Astrocyte (in vitro differentiated cells and primary cell): ENCODE results near the gene TAS2R8. TPM values are rescaled to one million over a fixed set of nuclear protein-coding genes. Genes with fewer than 3 reads are reported as not detected.
"Not testable (repeated sequence)": the region's sequence is repeated elsewhere in the genome, so short reads cannot be mapped to it uniquely, and the experiment has no call there.

ENCODE experiments used
- DNase-seq: peaks from one replicate; pipeline ENCODE4 v3.0.0-alpha.2; 2010; ENCODE audit warnings: low read depth
- FAIRE-seq: peaks from 2 replicates; lab custom pipeline; 2011; peaks lifted over from hg19 to GRCh38; lab: Jason Lieb, UNC
- H2AFZ ChIP-seq: 2 replicates; pipeline ENCODE4 v1.6.0; 2012; ENCODE audit warnings: low read depth, low read length, inconsistent platforms
- H3K27ac ChIP-seq: 2 replicates; pipeline ENCODE4 v1.5.1; 2011; ENCODE audit warnings: low read depth, low read length, inconsistent platforms
- H3K27me3 ChIP-seq: 2 replicates; pipeline ENCODE4 v1.6.0; 2011; ENCODE audit warnings: low read length, inconsistent platforms; ENCODE audit not compliant: insufficient read depth
- H3K36me3 ChIP-seq: 2 replicates; pipeline ENCODE4 v1.5.1; 2011; ENCODE audit warnings: low read length, inconsistent platforms; ENCODE audit not compliant: insufficient read depth
- H3K4me1 ChIP-seq: 2 replicates; pipeline ENCODE4 v1.5.1; 2011; ENCODE audit warnings: low read length, inconsistent platforms; ENCODE audit not compliant: insufficient read depth
- H3K4me2 ChIP-seq: 2 replicates; pipeline ENCODE4 v1.6.0; 2012; ENCODE audit warnings: low read length, inconsistent platforms
- H3K4me3 ChIP-seq: 2 replicates; pipeline ENCODE4 v1.5.1; 2011; ENCODE audit warnings: low read depth, mild to moderate bottlenecking, low read length, inconsistent platforms; ENCODE audit not compliant: insufficient read depth
- H3K79me2 ChIP-seq: 2 replicates; pipeline ENCODE4 v1.6.0; 2012; ENCODE audit warnings: mild to moderate bottlenecking, low read length, inconsistent platforms; ENCODE audit not compliant: insufficient read depth
- H3K9ac ChIP-seq: 2 replicates; pipeline ENCODE4 v1.6.0; 2012; ENCODE audit warnings: mild to moderate bottlenecking, low read length, inconsistent platforms
- H3K9me3 ChIP-seq: 2 replicates; pipeline ENCODE4 v1.5.1; 2012; ENCODE audit warnings: low read depth, mild to moderate bottlenecking, low read length, inconsistent platforms; ENCODE audit not compliant: insufficient read depth
- H4K20me1 ChIP-seq: 2 replicates; pipeline ENCODE4 v1.6.0; 2012; ENCODE audit warnings: low read length, inconsistent platforms; ENCODE audit not compliant: insufficient read depth
- H3K27ac Mint-ChIP-seq: one replicate; pipeline ENCODE4 v1.8.0; 2021; ENCODE audit warnings: mild to moderate bottlenecking, mixed read lengths; ENCODE audit not compliant: unreplicated experiment
- H3K27me3 Mint-ChIP-seq: one replicate; pipeline ENCODE4 v1.8.0; 2021; ENCODE audit warnings: low read depth, mixed read lengths; ENCODE audit not compliant: unreplicated experiment
- H3K36me3 Mint-ChIP-seq: one replicate; pipeline ENCODE4 v1.8.0; 2021; ENCODE audit warnings: low read depth, mixed read lengths; ENCODE audit not compliant: unreplicated experiment
- H3K4me1 Mint-ChIP-seq: one replicate; pipeline ENCODE4 v1.8.0; 2021; ENCODE audit warnings: low read depth, mixed read lengths; ENCODE audit not compliant: unreplicated experiment
- H3K4me3 Mint-ChIP-seq: one replicate; pipeline ENCODE4 v1.8.0; 2021; ENCODE audit warnings: mild to moderate bottlenecking, moderate library complexity, mixed read lengths; ENCODE audit not compliant: unreplicated experiment
- H3K9me3 Mint-ChIP-seq: one replicate; pipeline ENCODE4 v1.8.0; 2021; ENCODE audit warnings: mild to moderate bottlenecking, mixed read lengths; ENCODE audit not compliant: unreplicated experiment
- CTCF ChIP-seq: IDR thresholded peaks from 2 replicates; pipeline ENCODE4 v1.5.1; 2011; ENCODE audit warnings: low read depth, mild to moderate bottlenecking, inconsistent platforms, low read length, moderate library complexity; ENCODE audit not compliant: insufficient read depth
- EZH2 ChIP-seq: IDR thresholded peaks from 2 replicates; pipeline ENCODE4 v1.6.1; 2012; ENCODE audit warnings: mild to moderate bottlenecking, low read length, inconsistent platforms; ENCODE audit not compliant: insufficient read depth
- total RNA-seq: library from RNA; stranded (reverse); gene quantifications from 2 replicates; pipeline ENCODE4 v1.2.1, GENCODE V29; 2021

TAS2R8 gene
- total RNA-seq, 1 donor from 2014 or later, result not detected

- H3K4me1 ChIP-seq, result no peaks in the 10 kb centered on the region
- no peaks in the 10 kb centered on the region for H3K27me3 ChIP-seq
- H3K4me3 Mint-ChIP-seq, result no peak overlapping the region
- no peaks in the 10 kb centered on the region for H3K9me3 ChIP-seq
- no peaks in the 10 kb centered on the region for H3K4me1 Mint-ChIP-seq
- FAIRE-seq (no peak), DNase-seq (no peak)
- no peak overlapping the region for H3K27ac ChIP-seq
- H3K36me3 ChIP-seq, result no peaks in the 10 kb centered on the region
- H3K4me3 ChIP-seq, result no peak overlapping the region
- H3K79me2 ChIP-seq, result no peaks in the 10 kb centered on the region
- no peak overlapping the region for H2AFZ ChIP-seq
- TF ChIP-seq EZH2 (no peak), CTCF (no peak)
- no peaks in the 10 kb centered on the region for H4K20me1 ChIP-seq
- H3K36me3 Mint-ChIP-seq, result no peaks in the 10 kb centered on the region
- H3K27ac Mint-ChIP-seq, result no peak overlapping the region
- peaks cover 2% of the 10 kb centered on the region for H3K9me3 Mint-ChIP-seq
- H3K4me2 ChIP-seq, result no peak overlapping the region
- H3K9ac ChIP-seq, result no peak overlapping the region
- H3K27me3 Mint-ChIP-seq, result no peaks in the 10 kb centered on the region
Observed at GRCh38 chr12:10794222-10794621, 12.9 kb downstream of the TAS2R8 start.

- H3K4me1 ChIP-seq, H4K20me1 ChIP-seq, FAIRE-seq, H3K27ac Mint-ChIP-seq, H3K27me3 Mint-ChIP-seq, DNase-seq, H3K27ac ChIP-seq, H3K27me3 ChIP-seq, H3K9me3 Mint-ChIP-seq, H3K4me3 ChIP-seq, H3K36me3 ChIP-seq, H3K9ac ChIP-seq, H2AFZ ChIP-seq, H3K9me3 ChIP-seq, H3K36me3 Mint-ChIP-seq, H3K4me1 Mint-ChIP-seq, H3K4me3 Mint-ChIP-seq, H3K4me2 ChIP-seq, H3K79me2 ChIP-seq: not testable (repeated sequence)
Observed at GRCh38 chr12:10791769-10792168, 15.3 kb downstream of the TAS2R8 start.

GRCh38 chr12:10783252-10783651 lies 23.8 kb downstream of the TAS2R8 start:
- Histone ChIP-seq H4K20me1 (no peaks in the 10 kb centered on the region), H3K9me3 (no peaks in the 10 kb centered on the region), H3K27me3 (no peaks in the 10 kb centered on the region), H3K4me1 (no peaks in the 10 kb centered on the region), H3K9ac (no peak overlapping the region), H3K27ac (no peak overlapping the region), H3K36me3 (no peaks in the 10 kb centered on the region), H3K4me3 (no peak overlapping the region), H3K79me2 (no peaks in the 10 kb centered on the region), H3K4me2 (no peak overlapping the region), H2AFZ (no peak overlapping the region)
- Mint-ChIP-seq H3K9me3 (no peaks in the 10 kb centered on the region), H3K27ac (no peak overlapping the region), H3K36me3 (no peaks in the 10 kb centered on the region), H3K4me3 (no peak overlapping the region), H3K4me1 (peaks cover 4% of the 10 kb centered on the region), H3K27me3 (peaks cover 2% of the 10 kb centered on the region)
- no peak for DNase-seq
- FAIRE-seq, result no peak
- TF ChIP-seq EZH2 (no peak), CTCF (no peak)
